Keratinocyte (primary cell): Measurements from ENCODE around the gene LDLRAD4. TPM values are rescaled to one million over a fixed set of nuclear protein-coding genes. Genes with fewer than 3 reads are reported as not detected.

Experiments used
- DNase-seq: peaks from one replicate; pipeline ENCODE4 v3.0.0-alpha.2; 2011; ENCODE audit warnings: low read depth, missing footprints, low spot score
- FAIRE-seq: peaks from 2 replicates; lab custom pipeline; 2011; peaks lifted over from hg19 to GRCh38; lab: Jason Lieb, UNC
- H2AFZ ChIP-seq: 2 replicates; pipeline ENCODE4 v1.6.0; 2012; ENCODE audit warnings: low read length, control low read depth, inconsistent platforms; ENCODE audit not compliant: control insufficient read depth
- H3K27ac ChIP-seq: 2 replicates; pipeline ENCODE4 v1.5.1; 2011; ENCODE audit warnings: low read length; ENCODE audit not compliant: control insufficient read depth, insufficient read depth
- H3K27me3 ChIP-seq: 3 replicates; pipeline ENCODE4 v1.6.0; 2011; ENCODE audit warnings: low read length; ENCODE audit not compliant: control insufficient read depth, insufficient read depth; ENCODE audit errors: extremely low read depth
- H3K36me3 ChIP-seq, 2 experiments: 2 replicates in 1 of 2; 3 replicates in 1 of 2; pipeline ENCODE4 v1.5.1; 2011; ENCODE audit warnings: low read length in 2 of 2, mild to moderate bottlenecking in 1 of 2; ENCODE audit not compliant: control insufficient read depth in 2 of 2, insufficient read depth in 2 of 2; ENCODE audit errors: extremely low read depth in 1 of 2
- H3K4me1 ChIP-seq: 3 replicates; pipeline ENCODE4 v1.5.1; 2011; ENCODE audit warnings: low read length; ENCODE audit not compliant: control insufficient read depth, insufficient read depth; ENCODE audit errors: extremely low read depth
- H3K4me2 ChIP-seq: 3 replicates; pipeline ENCODE4 v1.6.0; 2011; ENCODE audit warnings: low read depth, low read length; ENCODE audit not compliant: control insufficient read depth, insufficient read depth; ENCODE audit errors: extremely low read depth
- H3K4me3 ChIP-seq, 3 experiments: fragments of 200-600 bp in 1 of 3; sonication (generic) in 1 of 3; 2 replicates in 2 of 3; 3 replicates in 1 of 3; pipeline ENCODE4 v1.5.1; 2011 to 2016; ENCODE audit warnings: low read length in 3 of 3, mild to moderate bottlenecking in 3 of 3, control low read depth in 2 of 3, inconsistent platforms in 1 of 3, low read depth in 1 of 3, mixed read lengths in 1 of 3, mixed run types in 1 of 3, moderate library complexity in 1 of 3; ENCODE audit not compliant: control insufficient read depth in 2 of 3, insufficient read depth in 2 of 3; ENCODE audit errors: extremely low read depth in 1 of 3
- H3K79me2 ChIP-seq: 2 replicates; pipeline ENCODE4 v1.6.0; 2012; ENCODE audit warnings: low read length; ENCODE audit not compliant: control insufficient read depth, insufficient read depth
- H3K9ac ChIP-seq: 3 replicates; pipeline ENCODE4 v1.6.0; 2011; ENCODE audit warnings: low read length; ENCODE audit not compliant: control insufficient read depth, insufficient read depth; ENCODE audit errors: extremely low read depth
- H3K9me1 ChIP-seq: 3 replicates; pipeline ENCODE4 v1.6.0; 2011; ENCODE audit warnings: low read length; ENCODE audit not compliant: control insufficient read depth, insufficient read depth; ENCODE audit errors: extremely low read depth
- H3K9me3 ChIP-seq: 2 replicates; pipeline ENCODE4 v1.5.1; 2012; ENCODE audit warnings: low read depth, low read length; ENCODE audit not compliant: control insufficient read depth
- H4K20me1 ChIP-seq: 3 replicates; pipeline ENCODE4 v1.6.0; 2011; ENCODE audit warnings: low read length; ENCODE audit not compliant: control insufficient read depth, insufficient read depth; ENCODE audit errors: extremely low read depth
- EZH2 ChIP-seq: IDR thresholded peaks from one replicate; pipeline ENCODE4 v1.6.1; 2012; ENCODE audit warnings: inconsistent platforms, mild to moderate bottlenecking, low read length, moderate library complexity
- dilution Hi-C: fragments of 300-500 bp; cut with MboI; formaldehyde crosslinking; loops from one replicate; pipeline ENCODE4 v1.7.0; 2020; ENCODE audit warnings: low sequenced_read_pairs; ENCODE audit not compliant: extremely low pct_ligation_motif_present
- polyA plus RNA-seq, 5 experiments: library from polyadenylated mRNA; depleted of rRNA in 3 of 5; stranded (reverse) in 3 of 5; stranded (forward) in 1 of 5; unstranded in 1 of 5; fragments of >200 nt; gene quantifications; 1 replicate in 1 of 5; 2 replicates in 3 of 5; 3 replicates in 1 of 5; pipeline versions ENCODE4 v1.2.1 to v1.2.3, GENCODE V29; 2011 to 2012; ENCODE audit warnings: missing spikeins in 2 of 5, low read depth in 1 of 5, low replicate concordance in 1 of 5
- TF ChIP-seq, protein P1 (sequence below), 3 experiments: IDR thresholded peaks in 1 of 3; conservative IDR thresholded peaks in 1 of 3; optimal IDR thresholded peaks in 1 of 3; 2 replicates in 2 of 3; 3 replicates in 1 of 3; pipeline versions ENCODE3 to v1.5.1; 2011; ENCODE audit warnings: low read length in 3 of 3, mild to moderate bottlenecking in 3 of 3, moderate library complexity in 2 of 3, control low read depth in 1 of 3, inconsistent platforms in 1 of 3; ENCODE audit not compliant: insufficient read depth in 2 of 3; ENCODE audit errors: extremely low read depth in 1 of 3

Gene LDLRAD4
- polyA plus RNA-seq, 1 donor (not counting 4 experiments of a cell fraction or from before 2014, with no cell fraction given), result not detected

- Histone ChIP-seq H2AFZ (no peak overlapping the region), H3K9me1 (no peaks in the 10 kb centered on the region), H3K4me3 (no peak overlapping the region), H3K27me3 (no peaks in the 10 kb centered on the region), H3K27ac (no peak overlapping the region), H3K4me2 (no peak overlapping the region), H3K4me1 (no peaks in the 10 kb centered on the region), H3K79me2 (no peaks in the 10 kb centered on the region), H3K36me3 (no peaks in the 10 kb centered on the region), H3K9ac (no peak overlapping the region), H4K20me1 (no peaks in the 10 kb centered on the region), H3K9me3 (no peaks in the 10 kb centered on the region)
- FAIRE-seq (no peak), DNase-seq (no peak)
- dilution Hi-C loops, result no loop called here
- no peak for TF ChIP-seq EZH2
- TF ChIP-seq, protein P1, sequence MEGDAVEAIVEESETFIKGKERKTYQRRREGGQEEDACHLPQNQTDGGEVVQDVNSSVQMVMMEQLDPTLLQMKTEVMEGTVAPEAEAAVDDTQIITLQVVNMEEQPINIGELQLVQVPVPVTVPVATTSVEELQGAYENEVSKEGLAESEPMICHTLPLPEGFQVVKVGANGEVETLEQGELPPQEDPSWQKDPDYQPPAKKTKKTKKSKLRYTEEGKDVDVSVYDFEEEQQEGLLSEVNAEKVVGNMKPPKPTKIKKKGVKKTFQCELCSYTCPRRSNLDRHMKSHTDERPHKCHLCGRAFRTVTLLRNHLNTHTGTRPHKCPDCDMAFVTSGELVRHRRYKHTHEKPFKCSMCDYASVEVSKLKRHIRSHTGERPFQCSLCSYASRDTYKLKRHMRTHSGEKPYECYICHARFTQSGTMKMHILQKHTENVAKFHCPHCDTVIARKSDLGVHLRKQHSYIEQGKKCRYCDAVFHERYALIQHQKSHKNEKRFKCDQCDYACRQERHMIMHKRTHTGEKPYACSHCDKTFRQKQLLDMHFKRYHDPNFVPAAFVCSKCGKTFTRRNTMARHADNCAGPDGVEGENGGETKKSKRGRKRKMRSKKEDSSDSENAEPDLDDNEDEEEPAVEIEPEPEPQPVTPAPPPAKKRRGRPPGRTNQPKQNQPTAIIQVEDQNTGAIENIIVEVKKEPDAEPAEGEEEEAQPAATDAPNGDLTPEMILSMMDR (optimal IDR thresholded peaks at IDR 0.05 in 1 of 3, IDR thresholded peaks at IDR 0.05 in 1 of 3, conservative IDR thresholded peaks at IDR 0.05 in 1 of 3; ENCODE audit: extremely low read depth in 1 of 3, insufficient read depth in 2 of 3, low read length in 3 of 3), result no peak
These were observed 72.3 kb downstream of the LDLRAD4 start for GRCh38 chr18:13290856-13291271.

DNA sequence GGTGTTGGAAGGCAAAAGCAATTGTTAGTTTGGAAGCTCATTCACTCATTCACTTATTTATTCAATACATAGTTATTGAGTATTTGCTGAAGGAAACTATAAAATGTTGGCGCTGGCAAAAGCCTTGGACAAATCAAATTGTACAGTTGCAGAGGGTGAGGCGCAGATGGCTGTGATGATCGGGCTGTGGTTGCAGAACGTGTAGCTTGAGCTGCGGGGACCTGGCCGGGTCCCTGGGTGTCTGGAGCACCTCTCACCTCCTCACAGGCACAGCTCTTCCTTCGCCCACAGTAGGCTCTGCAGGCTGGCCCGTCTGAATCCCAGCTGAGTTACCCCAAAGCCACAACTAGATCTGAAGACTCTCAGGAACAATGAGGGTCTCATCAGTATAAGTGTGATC lies 72.7 kb downstream of the LDLRAD4 start:
- no peaks in the 10 kb centered on the region for H4K20me1 ChIP-seq
- dilution Hi-C loops, result no loop called here
- no peak for DNase-seq
- no peaks in the 10 kb centered on the region for H3K36me3 ChIP-seq
- H3K9ac ChIP-seq, result no peak overlapping the region
- H3K9me3 ChIP-seq, result no peaks in the 10 kb centered on the region
- H3K9me1 ChIP-seq, result no peaks in the 10 kb centered on the region
- no peak overlapping the region for H3K27ac ChIP-seq
- H3K79me2 ChIP-seq, result no peaks in the 10 kb centered on the region
- no peak overlapping the region for H2AFZ ChIP-seq
- H3K4me1 ChIP-seq, result no peaks in the 10 kb centered on the region
- no peak for FAIRE-seq
- TF ChIP-seq, protein P1 (optimal IDR thresholded peaks at IDR 0.05 in 1 of 3, IDR thresholded peaks at IDR 0.05 in 1 of 3, conservative IDR thresholded peaks at IDR 0.05 in 1 of 3; ENCODE audit: extremely low read depth in 1 of 3, insufficient read depth in 2 of 3, low read length in 3 of 3), result no peak
- no peak for TF ChIP-seq EZH2
- no peaks in the 10 kb centered on the region for H3K27me3 ChIP-seq
- no peak overlapping the region for H3K4me3 ChIP-seq
- H3K4me2 ChIP-seq, result no peak overlapping the region
